GM18951 (cell line): ENCODE data around the gene CLCN4.

Experiments
- POLR2A ChIP-seq: IDR thresholded peaks from 4 replicates; pipeline ENCODE4 v1.6.1; 2011; ENCODE audit warnings: mild to moderate bottlenecking; ENCODE audit not compliant: insufficient read length, insufficient read depth; ENCODE audit errors: extremely low read depth
- in situ Hi-C: fragments of 300-500 bp; cut with MboI; formaldehyde crosslinking; loops from one replicate; pipeline ENCODE4 v1.12.0; 2022; ENCODE audit warnings: low sequenced_read_pairs, mixed read lengths, inconsistent platforms; ENCODE audit not compliant: unreplicated experiment

The CLCN4 gene

GRCh38 chrX:10230222-10230621, 73.4 kb downstream of the CLCN4 start:
- in situ Hi-C loops, result no loop called here

GRCh38 chrX:10231461-10231860, 74.7 kb downstream of the CLCN4 start:
- TF ChIP-seq POLR2A, result no peak
- in situ Hi-C loops, result no loop called here

More at GRCh38 chrX:10230222-10230621, 73.4 kb downstream of the CLCN4 start:
- no peak for TF ChIP-seq POLR2A

- in situ Hi-C loops, result no loop called here
- TF ChIP-seq POLR2A, result no peak
Observed at GRCh38 chrX:10233173-10233572, 76.4 kb downstream of the CLCN4 start.

- no peak for TF ChIP-seq POLR2A
- in situ Hi-C loops, result no loop called here
Observed at GRCh38 chrX:10233696-10234095, 76.9 kb downstream of the CLCN4 start.

- no peak for TF ChIP-seq POLR2A
- in situ Hi-C loops, result no loop called here
Observed at GRCh38 chrX:10235851-10236250, 79.1 kb downstream of the CLCN4 start.

GRCh38 chrX:10237241-10237640, 80.5 kb downstream of the CLCN4 start:
- no peak for TF ChIP-seq POLR2A
- in situ Hi-C loops, result no loop called here

- in situ Hi-C loops, result no loop called here
- no peak for TF ChIP-seq POLR2A
Observed at GRCh38 chrX:10239611-10240064, 82.9 kb downstream of the CLCN4 start.

GRCh38 chrX:10240918-10241317, 84.1 kb downstream of the CLCN4 start:
- no peak for TF ChIP-seq POLR2A
- in situ Hi-C loops, result no loop called here

GRCh38 chrX:10242026-10242425, 85.3 kb downstream of the CLCN4 start:
- no peak for TF ChIP-seq POLR2A
- in situ Hi-C loops, result no loop called here

- no peak for TF ChIP-seq POLR2A
- in situ Hi-C loops, result no loop called here
Observed at GRCh38 chrX:10243106-10243505, 86.3 kb downstream of the CLCN4 start.

GRCh38 chrX:10244915-10245622, 88.3 kb downstream of the CLCN4 start:
- in situ Hi-C loops, result no loop called here
- TF ChIP-seq POLR2A, result no peak

GRCh38 chrX:10245886-10246285, 89.1 kb downstream of the CLCN4 start:
- in situ Hi-C loops, result no loop called here
- no peak for TF ChIP-seq POLR2A

GRCh38 chrX:10246297-10246696, 89.5 kb downstream of the CLCN4 start:
- no peak for TF ChIP-seq POLR2A
- in situ Hi-C loops, result no loop called here

GRCh38 chrX:10246846-10247245, 90.1 kb downstream of the CLCN4 start:
- in situ Hi-C loops, result no loop called here
- TF ChIP-seq POLR2A, result no peak
